GM18909 (cell line): ENCODE data around the gene ATP2C1.
"Not testable (repeated sequence)": the region's sequence is repeated elsewhere in the genome, so short reads cannot be mapped to it uniquely, and the experiment has no call there.

ENCODE experiments used
- ATAC-seq: cut with Tn5 transposase; IDR thresholded peaks from one replicate; pipeline ENCODE4 v1.9.1; 2021; ENCODE audit warnings: mild to moderate bottlenecking; ENCODE audit not compliant: unreplicated experiment, poor library complexity

Gene ATP2C1

GRCh38 chr3:130935761-130936492 is 42.0 kb downstream of the ATP2C1 start:
- ATAC-seq, result no peak

GRCh38 chr3:130939753-130940152 is 45.9 kb downstream of the ATP2C1 start:
- no peak for ATAC-seq

GRCh38 chr3:130941793-130942192 is 47.9 kb downstream of the ATP2C1 start:
- no peak for ATAC-seq

GRCh38 chr3:130946882-130947281 is 53.0 kb downstream of the ATP2C1 start:
- no peak for ATAC-seq

GRCh38 chr3:130948001-130948773 is 54.3 kb downstream of the ATP2C1 start:
- no peak for ATAC-seq

GRCh38 chr3:130948929-130949328 is 55.0 kb downstream of the ATP2C1 start:
- ATAC-seq, result peak; percentile 54

GRCh38 chr3:130950124-130950523 is 56.2 kb downstream of the ATP2C1 start:
- peak; percentile 74 for ATAC-seq

GRCh38 chr3:130950641-130951040 is 56.8 kb downstream of the ATP2C1 start:
- no peak for ATAC-seq

GRCh38 chr3:130955481-130955880 is 61.6 kb downstream of the ATP2C1 start:
- ATAC-seq, result no peak

GRCh38 chr3:130956281-130956680 is 62.4 kb downstream of the ATP2C1 start:
- no peak for ATAC-seq

GRCh38 chr3:130956721-130957120 is 62.8 kb downstream of the ATP2C1 start:
- ATAC-seq, result no peak

GRCh38 chr3:130960139-130960795 is 66.4 kb downstream of the ATP2C1 start:
- ATAC-seq, result no peak

- no peak for ATAC-seq
Measured at GRCh38 chr3:130961458-130961857, 67.6 kb downstream of the ATP2C1 start.

- ATAC-seq, result no peak
Measured at GRCh38 chr3:130963444-130963843, 69.6 kb downstream of the ATP2C1 start.

- ATAC-seq, result no peak
Measured at GRCh38 chr3:130963878-130964277, 70.0 kb downstream of the ATP2C1 start.

GRCh38 chr3:130967281-130967680 is 73.4 kb downstream of the ATP2C1 start:
- no peak for ATAC-seq

- ATAC-seq, result no peak
Measured at GRCh38 chr3:130968221-130968620, 74.3 kb downstream of the ATP2C1 start.

- no peak for ATAC-seq
Measured at GRCh38 chr3:130969621-130970020, 75.7 kb downstream of the ATP2C1 start.

GRCh38 chr3:130971208-130971607 is 77.3 kb downstream of the ATP2C1 start:
- ATAC-seq, result no peak

- ATAC-seq, result not testable (repeated sequence)
Measured at GRCh38 chr3:130972592-130972991, 78.7 kb downstream of the ATP2C1 start.

- no peak for ATAC-seq
Measured at GRCh38 chr3:130973406-130973805, 79.5 kb downstream of the ATP2C1 start.
